HFF-Myc (cell line): Measurements from ENCODE around the gene LARP1.

Experiments used
- DNase-seq: peaks from one replicate; pipeline ENCODE4 v3.0.0-alpha.2; 2011; ENCODE audit warnings: low read depth; ENCODE audit errors: extremely low read depth
- H3K4me3 ChIP-seq: replicated peaks from 2 replicates; pipeline ENCODE4 v1.5.1; 2011; ENCODE audit warnings: low read depth, mild to moderate bottlenecking, control low read depth, low read length
- CTCF ChIP-seq: IDR thresholded peaks from 2 replicates; pipeline ENCODE4 v1.5.1; 2012; ENCODE audit warnings: mild to moderate bottlenecking, low read depth, low read length, control low read depth; ENCODE audit errors: missing control alignments

Gene LARP1

GRCh38 chr5:154780128-154780527 is 25.0 kb downstream of the LARP1 start:
- no peak for DNase-seq
- no peak overlapping the region for H3K4me3 ChIP-seq
- no peak for TF ChIP-seq CTCF

DNA sequence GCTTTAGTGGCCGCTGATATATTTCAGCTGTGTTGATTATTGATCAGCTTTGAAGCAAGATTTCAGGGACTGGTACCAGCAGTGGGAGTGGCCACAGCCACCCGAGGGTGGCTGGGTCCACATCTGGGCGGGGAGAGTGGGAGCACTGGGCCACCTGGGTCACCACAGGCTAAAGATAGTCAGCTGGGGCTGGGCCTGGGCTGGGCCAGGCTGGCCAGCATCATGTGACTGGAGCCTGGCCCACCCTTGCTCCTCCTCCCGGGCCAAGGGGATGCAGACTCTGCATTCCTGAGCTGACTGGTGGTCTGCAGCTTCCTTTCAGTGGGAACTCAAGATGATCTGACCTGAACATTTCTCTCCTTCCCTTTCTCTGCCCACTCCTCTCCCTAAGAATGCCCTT is 27.1 kb downstream of the LARP1 start:
- no peak overlapping the region for H3K4me3 ChIP-seq
- no peak for TF ChIP-seq CTCF
- DNase-seq = no peak

- TF ChIP-seq CTCF = no peak
- H3K4me3 ChIP-seq = no peak overlapping the region
- no peak for DNase-seq
These were observed 27.8 kb downstream of the LARP1 start for GRCh38 chr5:154782812-154783592.

- no peak for TF ChIP-seq CTCF
- DNase-seq = no peak
- H3K4me3 ChIP-seq = no peak overlapping the region
These were observed 28.7 kb downstream of the LARP1 start for GRCh38 chr5:154783774-154784460.

DNA sequence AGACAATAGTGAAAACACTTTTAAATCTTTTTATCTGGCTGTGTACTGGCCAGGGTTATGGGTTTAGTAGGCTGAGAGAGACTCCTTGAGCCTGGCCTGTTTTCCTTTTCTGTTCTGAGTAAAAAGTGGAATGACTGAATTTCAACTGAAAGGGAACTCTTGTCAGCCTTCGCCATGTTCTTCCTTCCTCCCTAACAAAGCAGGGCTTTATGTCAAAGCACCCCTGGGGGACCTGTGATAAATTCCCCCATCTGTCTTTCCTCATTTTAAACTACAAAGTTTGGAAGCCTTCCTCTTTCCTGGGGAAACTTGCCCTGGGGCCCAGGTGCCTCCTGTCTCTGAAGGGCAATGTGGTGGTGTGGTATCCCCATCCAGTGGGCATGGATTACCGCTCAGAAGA is 29.7 kb downstream of the LARP1 start:
- no peak for TF ChIP-seq CTCF
- no peak overlapping the region for H3K4me3 ChIP-seq
- no peak for DNase-seq

DNA sequence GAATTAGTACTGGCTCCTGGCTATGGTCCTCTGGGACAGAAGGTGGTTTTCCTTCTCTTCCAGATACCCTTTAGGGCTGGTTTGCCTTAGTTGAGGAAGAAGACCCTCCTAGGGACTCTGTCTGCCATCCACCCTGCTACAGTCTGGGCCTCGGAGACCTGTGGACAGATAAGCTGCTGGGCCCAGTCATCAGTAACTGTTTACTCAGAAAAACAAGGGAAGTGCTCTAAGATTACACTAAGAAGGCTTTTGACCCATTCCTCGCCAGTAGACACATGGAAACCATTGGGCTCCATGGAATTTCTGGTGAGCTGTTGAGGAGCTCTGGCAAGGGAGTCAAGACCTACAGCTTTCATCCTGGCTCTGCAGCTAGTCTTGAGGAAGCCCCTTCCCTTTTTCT is 31.2 kb downstream of the LARP1 start:
- no peak for DNase-seq

More for the DNA sequence above, 31.2 kb downstream of the LARP1 start:
- no peak for TF ChIP-seq CTCF
- no peak overlapping the region for H3K4me3 ChIP-seq
